Measurements from ENCODE around the gene LRR1.
"Not testable (repeated sequence)": the region's sequence is repeated elsewhere in the genome, so short reads cannot be mapped to it uniquely, and the experiment has no call there.

Gene LRR1

DNA sequence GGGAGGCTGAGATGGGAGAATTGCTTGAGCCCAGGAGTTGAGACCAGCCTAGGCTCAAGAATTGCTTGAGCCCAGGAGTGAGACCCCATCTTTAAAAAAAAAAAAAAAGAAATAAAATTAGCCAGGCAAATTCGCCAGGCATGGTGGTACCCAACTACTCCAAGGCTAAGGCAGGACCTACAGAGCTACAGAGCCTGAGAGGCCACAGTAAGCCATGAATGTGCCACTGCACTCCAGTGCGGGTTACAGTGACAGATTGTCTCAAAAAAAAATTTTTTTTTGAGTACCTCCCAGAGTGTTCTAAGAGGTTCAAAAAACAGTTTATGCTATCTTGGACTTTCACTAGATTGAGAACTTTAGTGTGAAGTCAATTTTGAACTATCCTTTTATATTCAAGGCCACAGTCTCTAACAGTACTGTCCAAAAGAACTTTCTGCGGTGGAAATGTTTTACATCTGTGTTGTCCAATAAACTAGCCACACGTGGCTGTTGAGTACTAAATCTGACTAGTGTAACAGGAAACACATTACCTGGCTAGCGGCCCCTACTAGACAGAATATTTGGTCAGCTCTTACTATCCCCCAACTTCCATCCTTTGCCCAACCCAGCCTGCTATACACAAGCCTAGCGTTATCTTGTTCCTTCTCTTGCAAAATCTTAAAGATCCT, 19.2 kb downstream of the LRR1 start:
- Histone ChIP-seq H3K9me3 (replicated peaks; ENCODE audit: insufficient read depth, low read length) (no peaks in the 10 kb centered on the region), H3K9me2 (replicated peaks; ENCODE audit: insufficient read depth, low read length) (no peaks in the 10 kb centered on the region), H3K4me1 (ENCODE audit: low read length) (no peaks in the 10 kb centered on the region), H3K4me2 (ENCODE audit: low read depth, low read length) (no peak overlapping the region), H4K20me1 (ENCODE audit: insufficient read depth, low read length) (no peaks in the 10 kb centered on the region), H3K36me3 (replicated peaks; ENCODE audit: insufficient read depth, low read length) (no peaks in the 10 kb centered on the region), H2AFZ (ENCODE audit: low read length) (no peak overlapping the region), H3F3A (ENCODE audit: insufficient read depth, low read length) (0 out of 2 replicates have a peak, but pooled peaks cover 5% of the 10 kb centered on the region), H3K79me2 (ENCODE audit: low read length) (peaks cover 49% of the 10 kb centered on the region), H3K27ac (ENCODE audit: low read length) (no peak overlapping the region), H3K9ac (ENCODE audit: low read length) (no peak overlapping the region), H3K4me3 (ENCODE audit: low read length) (no peak overlapping the region), H3K27me3 (replicated peaks; ENCODE audit: insufficient read depth, low read length) (no peaks in the 10 kb centered on the region)
- no peak for DNase-seq
- TF ChIP-seq EZH2phosphoT487 (IDR thresholded peaks at IDR 0.05; ENCODE audit: low read length) (no peak), EZH2 (optimal IDR thresholded peaks at IDR 0.05; ENCODE audit: low read depth, low read length) (no peak)
- TF ChIP-seq, protein P1, sequence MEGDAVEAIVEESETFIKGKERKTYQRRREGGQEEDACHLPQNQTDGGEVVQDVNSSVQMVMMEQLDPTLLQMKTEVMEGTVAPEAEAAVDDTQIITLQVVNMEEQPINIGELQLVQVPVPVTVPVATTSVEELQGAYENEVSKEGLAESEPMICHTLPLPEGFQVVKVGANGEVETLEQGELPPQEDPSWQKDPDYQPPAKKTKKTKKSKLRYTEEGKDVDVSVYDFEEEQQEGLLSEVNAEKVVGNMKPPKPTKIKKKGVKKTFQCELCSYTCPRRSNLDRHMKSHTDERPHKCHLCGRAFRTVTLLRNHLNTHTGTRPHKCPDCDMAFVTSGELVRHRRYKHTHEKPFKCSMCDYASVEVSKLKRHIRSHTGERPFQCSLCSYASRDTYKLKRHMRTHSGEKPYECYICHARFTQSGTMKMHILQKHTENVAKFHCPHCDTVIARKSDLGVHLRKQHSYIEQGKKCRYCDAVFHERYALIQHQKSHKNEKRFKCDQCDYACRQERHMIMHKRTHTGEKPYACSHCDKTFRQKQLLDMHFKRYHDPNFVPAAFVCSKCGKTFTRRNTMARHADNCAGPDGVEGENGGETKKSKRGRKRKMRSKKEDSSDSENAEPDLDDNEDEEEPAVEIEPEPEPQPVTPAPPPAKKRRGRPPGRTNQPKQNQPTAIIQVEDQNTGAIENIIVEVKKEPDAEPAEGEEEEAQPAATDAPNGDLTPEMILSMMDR (IDR thresholded peaks at IDR 0.05; ENCODE audit: low read length) = no peak

DNA sequence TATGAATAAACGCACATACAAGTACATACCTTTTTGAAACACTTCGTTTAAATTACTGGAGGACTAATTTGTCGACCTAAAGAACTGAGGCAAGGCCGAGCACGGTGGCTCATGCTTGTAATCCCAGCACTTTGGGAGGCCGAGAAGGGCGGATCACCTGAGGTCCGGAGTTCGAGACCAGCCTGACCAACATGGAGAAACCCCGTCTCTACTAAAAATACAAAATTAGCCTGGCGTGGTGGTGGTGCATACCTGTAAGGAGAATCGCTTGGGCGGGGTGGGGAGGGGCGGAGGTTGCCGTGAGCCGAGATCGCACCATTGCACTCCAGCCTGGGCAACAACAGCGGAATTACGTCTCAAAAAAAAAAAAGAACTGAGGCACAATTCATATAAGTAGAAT, 20.5 kb downstream of the LRR1 start:
- DNase-seq; H3K36me3 ChIP-seq (replicated peaks; ENCODE audit: insufficient read depth, low read length); H2AFZ ChIP-seq (ENCODE audit: low read length); H3K27ac ChIP-seq (ENCODE audit: low read length); H4K20me1 ChIP-seq (ENCODE audit: insufficient read depth, low read length); H3K4me1 ChIP-seq (ENCODE audit: low read length); H3K9me3 ChIP-seq (replicated peaks; ENCODE audit: insufficient read depth, low read length); H3K27me3 ChIP-seq (replicated peaks; ENCODE audit: insufficient read depth, low read length); H3K9me2 ChIP-seq (replicated peaks; ENCODE audit: insufficient read depth, low read length); H3F3A ChIP-seq (ENCODE audit: insufficient read depth, low read length): not testable (repeated sequence)
- Histone ChIP-seq H3K4me2 (ENCODE audit: low read depth, low read length) (peak overlapping the region; percentile 54), H3K79me2 (ENCODE audit: low read length) (peaks cover 56% of the 10 kb centered on the region), H3K4me3 (ENCODE audit: low read length) (peak overlapping the region; percentile 81), H3K9ac (ENCODE audit: low read length) (peak overlapping the region; percentile 95; the same call in 1 of the 2 replicates)

DNA sequence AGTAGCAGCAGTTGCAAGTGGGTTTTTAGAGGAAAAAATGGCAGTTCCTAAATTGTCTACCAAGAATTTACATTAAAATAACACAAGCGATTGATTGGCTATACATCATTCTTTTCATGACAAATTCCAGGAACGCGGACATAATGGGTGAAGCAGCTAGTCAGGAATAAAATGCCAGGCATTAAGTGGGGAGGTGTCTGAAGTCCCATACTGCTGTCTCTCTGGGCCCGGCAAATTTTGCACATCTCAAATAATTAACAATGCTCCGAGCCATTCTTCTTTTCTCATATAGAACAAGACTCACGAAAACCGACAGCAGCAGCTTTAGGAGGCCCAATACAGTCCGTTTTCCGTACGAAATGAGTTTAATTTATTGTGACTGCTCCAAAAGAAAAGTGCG, 21.0 kb downstream of the LRR1 start:
- H3K9ac ChIP-seq (ENCODE audit: low read length) = peak overlapping the region; percentile 95
- TF ChIP-seq EZH2 (optimal IDR thresholded peaks at IDR 0.05; ENCODE audit: low read depth, low read length) (no peak), EZH2phosphoT487 (IDR thresholded peaks at IDR 0.05; ENCODE audit: low read length) (no peak)
- TF ChIP-seq, protein P1 (IDR thresholded peaks at IDR 0.05; ENCODE audit: low read length) = no peak
- H3K27ac ChIP-seq (ENCODE audit: low read length) = peak overlapping the region; percentile 98; the same call in 1 of the 2 replicates
- H3K9me3 ChIP-seq (replicated peaks; ENCODE audit: insufficient read depth, low read length) = no peaks in the 10 kb centered on the region
- no peaks in the 10 kb centered on the region for H4K20me1 ChIP-seq (ENCODE audit: insufficient read depth, low read length)
- no peak overlapping the region for H2AFZ ChIP-seq (ENCODE audit: low read length)
- H3K4me3 ChIP-seq (ENCODE audit: low read length) = peak overlapping the region; percentile 81
- no peaks in the 10 kb centered on the region for H3K27me3 ChIP-seq (replicated peaks; ENCODE audit: insufficient read depth, low read length)
- no peaks in the 10 kb centered on the region for H3K9me2 ChIP-seq (replicated peaks; ENCODE audit: insufficient read depth, low read length)
- H3F3A ChIP-seq (ENCODE audit: insufficient read depth, low read length) = peaks cover 11% of the 10 kb centered on the region
- H3K36me3 ChIP-seq (replicated peaks; ENCODE audit: insufficient read depth, low read length) = no peaks in the 10 kb centered on the region
- peaks cover 56% of the 10 kb centered on the region for H3K79me2 ChIP-seq (ENCODE audit: low read length)
- peak overlapping the region; percentile 54 for H3K4me2 ChIP-seq (ENCODE audit: low read depth, low read length)
- no peak for DNase-seq
- H3K4me1 ChIP-seq (ENCODE audit: low read length) = no peaks in the 10 kb centered on the region

All from MM.1S (cell line).